ENCODE results near the gene TLL1.

Gene TLL1

GRCh38 chr4:165872461-165873297 is at the start of gene TLL1:
Gene TLL1 (plus strand): TSS chr4:165873237. CDS start chr4:165873905, 668 bp downstream.
- TF ChIP-seq YY1 (IDR thresholded peaks at IDR 0.05; ENCODE audit: low read depth): no peak
- TF ChIP-seq MAX (IDR thresholded peaks at IDR 0.05): peak; percentile 44; the same call in 1 of the 2 replicates
- TF ChIP-seq FOXM1 (IDR thresholded peaks at IDR 0.05; ENCODE audit: borderline replicate concordance, low read depth): no peak
- peak; percentile 75 for TF ChIP-seq USF1 (IDR thresholded peaks at IDR 0.05)

GRCh38 chr4:165826166-165826565 is 46.9 kb upstream of the TLL1 start:
- TF ChIP-seq EP300 (IDR thresholded peaks at IDR 0.05; ENCODE audit: borderline replicate concordance) (no peak), REST (IDR thresholded peaks at IDR 0.05; ENCODE audit: low read depth) (no peak), TAF1 (IDR thresholded peaks at IDR 0.05; ENCODE audit: low read depth) (no peak), TEAD4 (IDR thresholded peaks at IDR 0.05) (no peak), ZBTB7A (IDR thresholded peaks at IDR 0.05; ENCODE audit: low read depth) (no peak), RAD21 (IDR thresholded peaks at IDR 0.05; ENCODE audit: low read depth) (no peak), NFIC (IDR thresholded peaks at IDR 0.05) (no peak), EGR1 (IDR thresholded peaks at IDR 0.05) (no peak), YY1 (IDR thresholded peaks at IDR 0.05; ENCODE audit: low read depth) (no peak), TCF12 (IDR thresholded peaks at IDR 0.05; ENCODE audit: low read depth) (no peak), CEBPB (IDR thresholded peaks at IDR 0.05) (no peak), CREB1 (IDR thresholded peaks at IDR 0.05; ENCODE audit: low read depth) (no peak), MAX (IDR thresholded peaks at IDR 0.05) (no peak), FOXM1 (IDR thresholded peaks at IDR 0.05; ENCODE audit: borderline replicate concordance, low read depth) (no peak)

GRCh38 chr4:165827018-165827417 is 46.0 kb upstream of the TLL1 start:
- TF ChIP-seq EGR1 (IDR thresholded peaks at IDR 0.05) (no peak), MAX (IDR thresholded peaks at IDR 0.05) (no peak), EP300 (IDR thresholded peaks at IDR 0.05; ENCODE audit: borderline replicate concordance) (no peak)

- TF ChIP-seq MAX (IDR thresholded peaks at IDR 0.05) (no peak), TCF12 (IDR thresholded peaks at IDR 0.05; ENCODE audit: low read depth) (no peak), TEAD4 (IDR thresholded peaks at IDR 0.05) (no peak), NFIC (IDR thresholded peaks at IDR 0.05) (no peak), CREB1 (IDR thresholded peaks at IDR 0.05; ENCODE audit: low read depth) (no peak), TAF1 (IDR thresholded peaks at IDR 0.05; ENCODE audit: low read depth) (no peak), YY1 (IDR thresholded peaks at IDR 0.05; ENCODE audit: low read depth) (no peak), CEBPB (IDR thresholded peaks at IDR 0.05) (no peak), EP300 (IDR thresholded peaks at IDR 0.05; ENCODE audit: borderline replicate concordance) (no peak), ZBTB7A (IDR thresholded peaks at IDR 0.05; ENCODE audit: low read depth) (no peak), USF1 (IDR thresholded peaks at IDR 0.05) (no peak), FOXM1 (IDR thresholded peaks at IDR 0.05; ENCODE audit: borderline replicate concordance, low read depth) (no peak), EGR1 (IDR thresholded peaks at IDR 0.05) (no peak), RAD21 (IDR thresholded peaks at IDR 0.05; ENCODE audit: low read depth) (no peak), REST (IDR thresholded peaks at IDR 0.05; ENCODE audit: low read depth) (no peak)
Observed at GRCh38 chr4:165828928-165829327, 44.1 kb upstream of the TLL1 start.

GRCh38 chr4:165834116-165834515 is 38.9 kb upstream of the TLL1 start:
- no peak for TF ChIP-seq ZBTB7A (IDR thresholded peaks at IDR 0.05; ENCODE audit: low read depth)
- no peak for TF ChIP-seq REST (IDR thresholded peaks at IDR 0.05; ENCODE audit: low read depth)
- no peak for TF ChIP-seq TAF1 (IDR thresholded peaks at IDR 0.05; ENCODE audit: low read depth)
- no peak for TF ChIP-seq MAX (IDR thresholded peaks at IDR 0.05)
- TF ChIP-seq RAD21 (IDR thresholded peaks at IDR 0.05; ENCODE audit: low read depth): no peak
- no peak for TF ChIP-seq YY1 (IDR thresholded peaks at IDR 0.05; ENCODE audit: low read depth)
- no peak for TF ChIP-seq TCF12 (IDR thresholded peaks at IDR 0.05; ENCODE audit: low read depth)
- TF ChIP-seq USF1 (IDR thresholded peaks at IDR 0.05): no peak
- no peak for TF ChIP-seq TEAD4 (IDR thresholded peaks at IDR 0.05)
